GM23248 (cell line): ENCODE data around the gene RER1. TPM values are rescaled to one million over a fixed set of nuclear protein-coding genes. Genes with fewer than 3 reads are reported as not detected.
A peak's percentile ranks its signal among the peaks of the same experiment; 100 is the strongest.

Source experiments
- DNase-seq: peaks from one replicate; pipeline ENCODE4 v3.0.0-alpha.2; 2015
- H2AFZ ChIP-seq: fragments of 200-600 bp; sonication (generic); 2 replicates; pipeline ENCODE4 v1.6.1; 2016; ENCODE audit warnings: antibody characterized with exemption
- H3F3A ChIP-seq: fragments of 200-600 bp; sonication (generic); 2 replicates; pipeline ENCODE4 v1.6.1; 2016; ENCODE audit warnings: mild to moderate bottlenecking, antibody characterized with exemption, mixed run types; ENCODE audit not compliant: insufficient read depth
- H3K27ac ChIP-seq: fragments of 200-600 bp; sonication (generic); 2 replicates; pipeline ENCODE4 v1.5.1; 2016; ENCODE audit warnings: mild to moderate bottlenecking
- H3K27me3 ChIP-seq: fragments of 200-600 bp; sonication (generic); replicated peaks from 2 replicates; pipeline ENCODE4 v1.6.1; 2016; ENCODE audit warnings: mild to moderate bottlenecking; ENCODE audit not compliant: insufficient read depth
- H3K36me3 ChIP-seq: fragments of 200-600 bp; sonication (generic); 2 replicates; pipeline ENCODE4 v1.6.1; 2016; ENCODE audit warnings: low read depth, mild to moderate bottlenecking
- H3K4me1 ChIP-seq: fragments of 200-600 bp; sonication (generic); 2 replicates; pipeline ENCODE4 v1.6.1; 2016; ENCODE audit warnings: mild to moderate bottlenecking; ENCODE audit not compliant: insufficient read depth
- H3K4me2 ChIP-seq: fragments of 200-600 bp; sonication (generic); one replicate; pipeline ENCODE4 v1.6.1; 2016; ENCODE audit warnings: mild to moderate bottlenecking; ENCODE audit not compliant: unreplicated experiment
- H3K4me3 ChIP-seq: fragments of 200-600 bp; sonication (generic); 2 replicates; pipeline ENCODE4 v1.5.1; 2016; ENCODE audit warnings: mild to moderate bottlenecking
- H3K79me2 ChIP-seq: fragments of 200-600 bp; sonication (generic); 2 replicates; pipeline ENCODE4 v1.6.1; 2016; ENCODE audit warnings: mild to moderate bottlenecking; ENCODE audit not compliant: insufficient read depth
- H3K9ac ChIP-seq: fragments of 200-600 bp; sonication (generic); 2 replicates; pipeline ENCODE4 v1.6.1; 2016; ENCODE audit warnings: mild to moderate bottlenecking
- H3K9me2 ChIP-seq: fragments of 200-600 bp; sonication (generic); 2 replicates; pipeline ENCODE4 v1.6.1; 2016; ENCODE audit warnings: mixed run types, mild to moderate bottlenecking, moderate library complexity; ENCODE audit not compliant: insufficient read depth
- H3K9me3 ChIP-seq: fragments of 200-600 bp; sonication (generic); one replicate; pipeline ENCODE4 v1.6.1; 2017; ENCODE audit warnings: low read depth
- H4K20me1 ChIP-seq: fragments of 200-600 bp; sonication (generic); 2 replicates; pipeline ENCODE4 v1.6.0; 2016; ENCODE audit not compliant: insufficient read depth
- EZH2 ChIP-seq: fragments of 200-600 bp; sonication (generic); IDR thresholded peaks from 2 replicates; pipeline ENCODE4 v1.6.1; 2018; ENCODE audit warnings: antibody characterized with exemption, mild to moderate bottlenecking; ENCODE audit not compliant: insufficient read depth, poor library complexity, severe bottlenecking
- EZH2phosphoT487 ChIP-seq: fragments of 200-600 bp; sonication (generic); IDR thresholded peaks from 2 replicates; pipeline ENCODE4 v1.6.1; 2018; ENCODE audit warnings: antibody characterized with exemption, moderate library complexity, mild to moderate bottlenecking, low read depth; ENCODE audit not compliant: insufficient read depth
- WGBS, 2 experiments: methylation state at CpG; one replicate each; pipeline ENCODE4 v1.1.6; 2015 to 2017; ENCODE audit warnings: low lambda C conversion rate in 2 of 2, low coverage in 1 of 2; ENCODE audit errors: missing lambda C conversion rate in 2 of 2; 5-methylcytosine and 5-hydroxymethylcytosine counted together
- in situ Hi-C: fragments of 300-500 bp; cut with MboI; formaldehyde crosslinking; loops from 2 replicates; pipeline ENCODE4 v1.15.0; 2020
- polyA plus RNA-seq: library from polyadenylated mRNA; unstranded; fragments of >200 nt; fragmentation: Nextera tagmentation; extraction: Ambion mirVana; gene quantifications from 2 replicates; pipeline ENCODE4 v1.2.1, GENCODE V29; 2016
- total RNA-seq: library from RNA; depleted of rRNA; stranded (reverse); fragments of >200 nt; shearing (Covaris generic); gene quantifications from 2 replicates; pipeline ENCODE4 v1.2.3, GENCODE V29; 2014

Gene RER1
- total and polyA plus RNA-seq, 2 experiments from 2014 or later: 135 to 331 TPM

DNA sequence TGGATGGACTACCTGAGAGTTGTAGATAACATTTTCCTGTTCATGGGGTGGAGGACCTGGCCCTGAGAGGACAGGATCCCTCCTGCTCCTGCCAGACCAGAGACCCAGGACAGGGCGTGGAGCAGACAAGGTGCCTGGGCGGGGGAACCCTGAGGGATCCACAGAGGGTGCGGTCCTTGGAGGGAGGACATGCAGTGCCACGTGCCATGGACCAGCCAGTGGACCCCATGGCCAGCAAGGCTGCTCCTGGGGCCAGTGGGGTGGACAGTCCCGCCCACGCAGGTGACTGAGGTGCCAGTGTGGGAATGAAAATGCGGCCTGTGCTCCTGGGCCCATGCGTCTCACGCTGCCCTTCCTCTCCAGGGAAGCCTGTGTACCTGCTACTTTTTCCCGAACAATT is 3.6 kb downstream of the RER1 start:
- Histone ChIP-seq H3K4me3 (no peak overlapping the region), H4K20me1 (no peaks in the 10 kb centered on the region), H3K9me3 (no peaks in the 10 kb centered on the region), H3K4me2 (no peak overlapping the region), H3K79me2 (peaks cover 92% of the 10 kb centered on the region), H3K9ac (0 out of 2 replicates have a peak overlapping the region, but pooled peaks have one; percentile 89), H3K27me3 (no peaks in the 10 kb centered on the region), H3K27ac (no peak overlapping the region), H3K4me1 (peaks cover 11% of the 10 kb centered on the region), H3F3A (peaks cover 10% of the 10 kb centered on the region), H3K36me3 (peaks cover 21% of the 10 kb centered on the region; the same call in 1 of the 2 replicates), H2AFZ (no peak overlapping the region), H3K9me2 (no peaks in the 10 kb centered on the region)
- no peak for DNase-seq
- WGBS, 2 experiments: 85% methylated on average over 10 of the region's 10 CpGs
- in situ Hi-C loops: no loop called here
- TF ChIP-seq EZH2: no peak
- TF ChIP-seq EZH2phosphoT487: no peak

DNA sequence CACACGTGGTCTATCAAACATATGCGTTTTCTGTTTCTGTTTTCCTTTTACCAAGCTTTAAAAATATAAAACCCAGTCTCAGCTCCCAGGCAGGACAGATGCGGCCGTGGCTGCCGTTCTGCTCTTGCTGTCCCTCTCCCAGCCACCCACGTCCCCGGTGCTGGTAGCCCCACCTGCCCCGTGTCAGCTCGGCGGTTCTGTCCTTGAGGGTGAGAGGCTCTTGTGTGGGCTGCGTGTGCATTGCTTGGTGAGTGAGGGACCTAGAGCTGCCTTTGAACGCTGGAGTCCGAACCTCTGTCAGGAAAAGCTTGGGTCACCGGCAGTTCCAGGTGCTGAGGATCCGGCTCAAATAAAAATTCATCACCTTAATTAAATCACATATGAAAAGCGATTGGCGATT is 4.4 kb downstream of the RER1 start:
- H3K9ac ChIP-seq: no peak overlapping the region
- no peak overlapping the region for H2AFZ ChIP-seq
- H3K27ac ChIP-seq: no peak overlapping the region
- no peak for TF ChIP-seq EZH2phosphoT487
- no peak for TF ChIP-seq EZH2
- no peaks in the 10 kb centered on the region for H3K9me2 ChIP-seq
- H3K79me2 ChIP-seq: peaks cover 90% of the 10 kb centered on the region
- no peaks in the 10 kb centered on the region for H3K9me3 ChIP-seq
- peaks cover 27% of the 10 kb centered on the region; the same call in 1 of the 2 replicates for H3K36me3 ChIP-seq
- DNase-seq: no peak
- in situ Hi-C loops: no loop called here
- H3K27me3 ChIP-seq: no peaks in the 10 kb centered on the region
- H4K20me1 ChIP-seq: no peaks in the 10 kb centered on the region
- WGBS, 2 experiments: 83 to 84% methylated on average over 17 of the region's 17 CpGs
- no peak overlapping the region for H3K4me2 ChIP-seq
- H3K4me3 ChIP-seq: no peak overlapping the region
- H3K4me1 ChIP-seq: peaks cover 11% of the 10 kb centered on the region
- H3F3A ChIP-seq: peaks cover 14% of the 10 kb centered on the region

DNA sequence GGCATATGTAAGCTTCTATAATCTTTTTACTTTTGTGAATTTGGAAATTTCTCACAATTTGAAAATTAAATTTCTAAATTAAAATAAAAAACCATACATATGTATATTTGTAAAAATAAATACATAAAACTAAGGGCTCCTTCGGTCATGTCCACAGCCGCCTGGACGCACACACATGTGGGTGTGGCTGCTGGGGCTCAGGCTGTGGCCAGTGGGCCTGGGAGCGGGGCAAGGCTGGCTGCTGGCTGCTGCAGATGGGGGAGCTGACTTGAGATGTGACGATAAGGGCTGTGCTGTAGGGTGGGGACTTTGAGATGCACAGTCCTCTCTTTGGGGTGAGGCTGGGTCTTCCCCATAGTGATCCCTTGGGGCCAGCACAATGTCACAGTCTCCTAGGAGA is 4.8 kb downstream of the RER1 start:
- in situ Hi-C loops: no loop called here
- 95 to 98% methylated on average over 5 of the region's 5 CpGs for WGBS, 2 experiments
- H4K20me1 ChIP-seq: no peaks in the 10 kb centered on the region
- H3K4me2 ChIP-seq: no peak overlapping the region
- no peaks in the 10 kb centered on the region for H3K27me3 ChIP-seq
- H3K9me2 ChIP-seq: no peaks in the 10 kb centered on the region
- H3K4me3 ChIP-seq: no peak overlapping the region
- H3K9me3 ChIP-seq: no peaks in the 10 kb centered on the region
- peaks cover 11% of the 10 kb centered on the region for H3K4me1 ChIP-seq
- H3K27ac ChIP-seq: no peak overlapping the region
- H3F3A ChIP-seq: peaks cover 14% of the 10 kb centered on the region
- H3K79me2 ChIP-seq: peaks cover 91% of the 10 kb centered on the region
- peaks cover 27% of the 10 kb centered on the region; the same call in 1 of the 2 replicates for H3K36me3 ChIP-seq
- no peak for DNase-seq
- no peak overlapping the region for H2AFZ ChIP-seq
- no peak overlapping the region for H3K9ac ChIP-seq
- TF ChIP-seq EZH2phosphoT487: no peak

DNA sequence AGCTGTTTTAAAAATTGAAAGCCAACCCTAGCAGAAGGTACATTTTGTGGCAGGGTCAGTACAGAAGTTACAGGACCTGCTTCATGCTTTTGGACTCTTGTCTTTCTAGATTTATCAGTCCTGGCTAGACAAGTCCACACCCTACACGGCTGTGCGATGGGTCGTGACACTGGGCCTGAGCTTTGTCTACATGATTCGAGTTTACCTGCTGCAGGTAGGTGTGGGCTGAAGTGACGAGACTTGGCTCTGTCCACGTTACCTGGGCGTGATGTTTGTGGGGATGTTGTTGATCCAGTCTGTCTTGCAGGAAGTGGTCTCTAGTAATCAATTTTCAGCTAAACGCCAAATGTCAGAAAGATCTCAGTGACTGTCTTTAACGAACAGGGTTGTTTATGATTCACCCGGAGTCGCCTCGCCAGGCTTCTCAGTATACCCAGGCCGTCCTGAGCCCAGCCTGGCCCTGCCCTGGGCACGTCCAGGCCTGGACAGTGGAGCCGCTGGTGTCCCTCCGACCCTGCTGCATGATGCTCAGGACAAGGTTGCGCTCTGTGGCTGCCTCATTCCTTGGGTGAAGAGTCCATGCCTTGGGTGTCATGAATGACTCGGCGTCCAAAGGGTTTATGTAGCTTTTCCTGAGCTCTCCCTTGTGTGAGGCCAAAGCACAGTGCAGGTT is 5.5 kb downstream of the RER1 start:
- Histone ChIP-seq H2AFZ (no peak overlapping the region), H3F3A (peaks cover 14% of the 10 kb centered on the region), H3K27me3 (no peaks in the 10 kb centered on the region), H3K9me3 (no peaks in the 10 kb centered on the region), H3K4me2 (no peak overlapping the region), H3K9me2 (no peaks in the 10 kb centered on the region), H3K36me3 (peaks cover 27% of the 10 kb centered on the region; the same call in 1 of the 2 replicates), H3K4me3 (no peak overlapping the region), H3K9ac (no peak overlapping the region), H3K79me2 (peaks cover 96% of the 10 kb centered on the region), H3K27ac (no peak overlapping the region), H3K4me1 (peaks cover 11% of the 10 kb centered on the region), H4K20me1 (no peaks in the 10 kb centered on the region)
- WGBS, 2 experiments: 95% methylated on average over 19 of the region's 19 CpGs
- no peak for TF ChIP-seq EZH2
- no peak for TF ChIP-seq EZH2phosphoT487
- DNase-seq: no peak
- in situ Hi-C loops: no loop called here
